ENCODE measurements around the gene KLHL36.
"Not testable (repeated sequence)": the region's sequence is repeated elsewhere in the genome, so short reads cannot be mapped to it uniquely, and the experiment has no call there.

- not testable (repeated sequence) for TF ChIP-seq CTCF (IDR thresholded peaks at IDR 0.05 in 8 of 11, conservative IDR thresholded peaks at IDR 0.05 in 3 of 11); POLR2AphosphoS5 (IDR thresholded peaks at IDR 0.05); POLR2A (IDR thresholded peaks at IDR 0.05)
These were observed 15.4 kb upstream of the KLHL36 start for GRCh38 chr16:84632862-84633261.

All from spleen (tissue), 7 donors.